Pancreas (tissue), 10 donors: ENCODE measurements around the gene HOXC5. TPM values are rescaled to one million over a fixed set of nuclear protein-coding genes. Genes with fewer than 3 reads are reported as not detected.

Source experiments
- ATAC-seq, 4 donors: fragments of 200-7000 bp; cut with Tn5 transposase; one replicate each; pipeline versions ENCODE4 v1.8.0 to v1.9.1; 2020; ENCODE audit warnings: mild to moderate bottlenecking in 4 of 4, moderate library complexity in 4 of 4
- DNase-seq, 6 donors: peaks; one replicate each; pipeline ENCODE4 v3.0.0-alpha.2; 2020
- FAIRE-seq: peaks from 2 replicates; lab custom pipeline; 2012; peaks lifted over from hg19 to GRCh38; lab: Jason Lieb, UNC
- H3K27ac ChIP-seq, 4 donors: fragments of 200-600 bp; sonication (generic); 1 replicate in 3 of 4; 2 replicates in 1 of 4; pipeline versions ENCODE4 v1.5.0 to v1.8.0; 2020
- H3K27me3 ChIP-seq, 4 donors: fragments of 200-600 bp; one replicate each; pipeline ENCODE4 v1.8.0; 2021
- H3K36me3 ChIP-seq, 3 donors: fragments of 200-600 bp; sonication (generic) in 1 of 3; one replicate each; pipeline versions ENCODE4 v1.5.0 to v1.8.0; 2020 to 2021
- H3K4me1 ChIP-seq, 3 donors: fragments of 200-600 bp; one replicate each; pipeline ENCODE4 v1.8.0; 2021
- H3K4me3 ChIP-seq, 4 donors: fragments of 200-600 bp; sonication (generic) in 2 of 4; one replicate each; pipeline versions ENCODE4 v1.5.0 to v1.8.0; 2020 to 2021
- H3K9me3 ChIP-seq, 4 donors: fragments of 200-600 bp; one replicate each; pipeline ENCODE4 v1.8.0; 2021
- CTCF ChIP-seq, 4 donors: fragments of 200-600 bp; sonication (generic) in 3 of 4; IDR thresholded peaks; one replicate each; pipeline versions ENCODE4 v1.5.0 to v1.8.0; 2021; ENCODE audit warnings: antibody characterized with exemption in 4 of 4
- WGBS, 2 donors: extraction: QIAGEN DNeasy Blood & Tissue Kit; methylation state at CpG; one replicate each; pipeline ENCODE4 v1.1.7; 2013; 5-methylcytosine and 5-hydroxymethylcytosine counted together
- intact Hi-C, 3 donors: fragments of 100-400 bp; cut with DNase I; formaldehyde crosslinking; loops; one replicate each; pipeline versions ENCODE4 v1.11.1 to v1.14.2; 2022
- polyA plus RNA-seq, 2 donors: library from polyadenylated mRNA; stranded (reverse); fragments of 200-250 nt; gene quantifications; one replicate each; pipeline ENCODE4 v1.2.3, GENCODE V29; 2013
- total RNA-seq, 6 donors: library from RNA; stranded (reverse); fragmentation: NEBNext Ultra II Directional in 4 of 6; extraction: Animal tissue kit (Norgen Biotek cat#: 25700) in 4 of 6; gene quantifications; one replicate each; pipeline versions ENCODE4 v1.2.1 to v1.2.4, GENCODE V29; 2021 to 2023
- donor health status: healthy with polysubstance abuse.
- donor health status: DM: no; HTN: no; CAD: no; lungs with moderate emphysema.
- donor health status: DM: no; HTN: no; CAD: no.
- donor health status: control.
- donor health status: control.
- donor health status: Bipolar disorder and iron deficiency.
- donor health status: DM: yes; HTN: yes; CAD: no.
- donor health status: DM: no; HTN: no; CAD: no.
- donor health status: DM: no; HTN: no; CAD: no.
- donor health status: DM: yes; HTN: yes; CAD: no.

The HOXC5 gene
- total and polyA plus RNA-seq, 8 donors, result not detected

GRCh38 chr12:54030442-54030801 lies 2.4 kb upstream of the HOXC5 start:
- H3K27ac ChIP-seq, result no peak overlapping the region
- 50 to 54% methylated on average over 7 of the region's 7 CpGs for WGBS, 2 donors
- intact Hi-C loops, result loop anchor here in 1 of 3 donors (5.0 kb wide), 1 partner anchor 167 kb away; no protein-coding TSS in a partner anchor
- FAIRE-seq (no peak), ATAC-seq (no peak), DNase-seq (no peak)
- TF ChIP-seq CTCF (IDR thresholded peaks at IDR 0.05), result no peak
- no peaks in the 10 kb centered on the region for H3K4me1 ChIP-seq
- H3K36me3 ChIP-seq, result no peaks in the 10 kb centered on the region
- H3K9me3 ChIP-seq, result no peaks in the 10 kb centered on the region
- no peak overlapping the region for H3K4me3 ChIP-seq
- H3K27me3 ChIP-seq, result peaks cover 3 to 81% (median 15%) of the 10 kb centered on the region in 4 donors

GRCh38 chr12:54030889-54031471 lies 1.9 kb upstream of the HOXC5 start:
- TF ChIP-seq CTCF (IDR thresholded peaks at IDR 0.05), result no peak
- intact Hi-C loops, result loop anchor here in 1 of 3 donors (5.0 kb wide), 1 partner anchor 166 kb away; no protein-coding TSS in a partner anchor
- H3K4me1 ChIP-seq, result no peaks in the 10 kb centered on the region
- FAIRE-seq (no peak), ATAC-seq (peak in 1 of 4 donors; percentile 39), DNase-seq (no peak)
- peak overlapping the region in 1 of 4 donors; percentile 14 for H3K4me3 ChIP-seq
- no peaks in the 10 kb centered on the region for H3K36me3 ChIP-seq
- H3K27ac ChIP-seq, result no peak overlapping the region
- H3K27me3 ChIP-seq, result peaks cover 3 to 75% (median 15%) of the 10 kb centered on the region in 4 donors
- no peaks in the 10 kb centered on the region for H3K9me3 ChIP-seq
- WGBS, 2 donors, result 10 to 11% methylated on average over 46 of the region's 46 CpGs

GRCh38 chr12:54031480-54031879 lies 1.4 kb upstream of the HOXC5 start:
- H3K27ac ChIP-seq, result no peak overlapping the region
- no peaks in the 10 kb centered on the region for H3K4me1 ChIP-seq
- peaks cover 3 to 70% (median 14%) of the 10 kb centered on the region in 4 donors for H3K27me3 ChIP-seq
- no peaks in the 10 kb centered on the region for H3K9me3 ChIP-seq
- no peak overlapping the region for H3K4me3 ChIP-seq
- ATAC-seq (no peak), FAIRE-seq (no peak), DNase-seq (no peak)
- 30 to 33% methylated on average over 16 of the region's 16 CpGs for WGBS, 2 donors
- TF ChIP-seq CTCF (IDR thresholded peaks at IDR 0.05), result no peak
- H3K36me3 ChIP-seq, result no peaks in the 10 kb centered on the region
- intact Hi-C loops, result loop anchor here in 1 of 3 donors (5.0 kb wide), 1 partner anchor 166 kb away; no protein-coding TSS in a partner anchor

GRCh38 chr12:54032086-54032619 lies 697 bp upstream of the HOXC5 start:
- H3K9me3 ChIP-seq, result no peaks in the 10 kb centered on the region
- H3K4me1 ChIP-seq, result no peaks in the 10 kb centered on the region
- H3K36me3 ChIP-seq, result no peaks in the 10 kb centered on the region
- TF ChIP-seq CTCF (IDR thresholded peaks at IDR 0.05), result no peak
- H3K27ac ChIP-seq, result no peak overlapping the region
- no peak for ATAC-seq
- no peak for DNase-seq
- intact Hi-C loops, result loop anchor here in 1 of 3 donors (5.0 kb wide), 1 partner anchor 165 kb away; no protein-coding TSS in a partner anchor
- H3K4me3 ChIP-seq, result no peak overlapping the region
- WGBS, 2 donors, result 37 to 41% methylated on average over 6 of the region's 6 CpGs
- FAIRE-seq, result no peak
- peaks cover 3 to 63% (median 12%) of the 10 kb centered on the region in 4 donors for H3K27me3 ChIP-seq
